GM10266 (cell line): ENCODE measurements around the gene CEP95.

Experiments
- DNase-seq: peaks from one replicate; pipeline ENCODE4 v3.0.0; 2012; ENCODE audit errors: extremely low spot score
- TF ChIP-seq, protein P1 (sequence below): IDR thresholded peaks from 2 replicates; pipeline ENCODE4 v1.5.1; 2012; ENCODE audit warnings: mild to moderate bottlenecking, low read depth; ENCODE audit not compliant: control insufficient read depth, insufficient read depth; ENCODE audit errors: missing control alignments

The CEP95 gene

DNA sequence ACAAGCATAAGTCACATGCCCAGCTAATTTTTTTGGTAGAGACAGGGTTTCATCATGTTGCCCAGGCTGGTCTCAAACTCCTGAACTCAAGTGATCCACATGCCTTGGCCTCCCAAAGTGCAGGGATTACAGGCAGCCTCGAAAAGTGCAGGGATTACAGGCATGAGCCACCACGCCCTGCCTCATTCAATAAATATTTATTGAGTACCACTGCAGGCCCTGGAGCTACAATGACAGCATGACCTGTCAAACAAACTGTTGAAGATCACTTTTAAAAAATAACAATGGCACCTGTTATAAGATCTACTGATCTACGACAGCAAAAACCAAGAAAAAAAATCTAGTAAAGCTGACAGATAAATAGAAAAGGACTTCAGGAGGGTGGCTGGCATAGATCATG, 76.3 kb downstream of the CEP95 start:
- TF ChIP-seq, protein P1, sequence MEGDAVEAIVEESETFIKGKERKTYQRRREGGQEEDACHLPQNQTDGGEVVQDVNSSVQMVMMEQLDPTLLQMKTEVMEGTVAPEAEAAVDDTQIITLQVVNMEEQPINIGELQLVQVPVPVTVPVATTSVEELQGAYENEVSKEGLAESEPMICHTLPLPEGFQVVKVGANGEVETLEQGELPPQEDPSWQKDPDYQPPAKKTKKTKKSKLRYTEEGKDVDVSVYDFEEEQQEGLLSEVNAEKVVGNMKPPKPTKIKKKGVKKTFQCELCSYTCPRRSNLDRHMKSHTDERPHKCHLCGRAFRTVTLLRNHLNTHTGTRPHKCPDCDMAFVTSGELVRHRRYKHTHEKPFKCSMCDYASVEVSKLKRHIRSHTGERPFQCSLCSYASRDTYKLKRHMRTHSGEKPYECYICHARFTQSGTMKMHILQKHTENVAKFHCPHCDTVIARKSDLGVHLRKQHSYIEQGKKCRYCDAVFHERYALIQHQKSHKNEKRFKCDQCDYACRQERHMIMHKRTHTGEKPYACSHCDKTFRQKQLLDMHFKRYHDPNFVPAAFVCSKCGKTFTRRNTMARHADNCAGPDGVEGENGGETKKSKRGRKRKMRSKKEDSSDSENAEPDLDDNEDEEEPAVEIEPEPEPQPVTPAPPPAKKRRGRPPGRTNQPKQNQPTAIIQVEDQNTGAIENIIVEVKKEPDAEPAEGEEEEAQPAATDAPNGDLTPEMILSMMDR, result no peak
- DNase-seq, result no peak

DNA sequence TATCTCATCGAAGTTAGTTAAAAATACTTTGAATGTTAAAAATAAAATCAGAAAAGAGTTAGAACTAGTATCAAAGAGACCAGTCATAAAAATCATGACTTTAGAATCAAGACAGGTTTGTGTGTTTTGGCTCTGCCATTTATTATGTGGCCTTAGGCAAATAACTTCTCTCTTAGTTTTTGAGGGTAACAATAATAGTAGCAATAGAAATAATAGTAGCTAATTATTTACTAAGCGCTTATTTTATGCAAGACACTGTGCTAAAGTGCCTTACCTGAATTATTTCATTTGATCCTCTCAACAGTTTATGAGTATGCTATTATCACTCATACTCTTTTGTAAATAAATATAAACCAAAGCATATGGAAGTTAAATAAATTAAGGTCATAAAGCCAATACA, 78.4 kb downstream of the CEP95 start:
- no peak for DNase-seq
- TF ChIP-seq, protein P1, result no peak
